Fibroblast of the aortic adventitia (primary cell): ENCODE measurements around the gene JAML. TPM values are rescaled to one million over a fixed set of nuclear protein-coding genes. Genes with fewer than 3 reads are reported as not detected.

ENCODE experiments used
- DNase-seq: peaks from one replicate; pipeline ENCODE4 v3.0.0-alpha.2; 2010; ENCODE audit warnings: low read depth
- H3K4me3 ChIP-seq: 2 replicates; pipeline ENCODE4 v1.5.1; 2011; ENCODE audit warnings: low read depth, mild to moderate bottlenecking, control low read depth, low read length, moderate library complexity
- total RNA-seq: library from RNA; depleted of rRNA; stranded (reverse); fragments of >200 nt; gene quantifications from 2 replicates; pipeline ENCODE4 v1.2.3, GENCODE V29; 2012; ENCODE audit warnings: low replicate concordance
- TF ChIP-seq, protein P1 (sequence below): IDR thresholded peaks from 2 replicates; pipeline ENCODE4 v1.5.1; 2011; ENCODE audit warnings: mild to moderate bottlenecking, low read length, control low read depth, inconsistent platforms; ENCODE audit not compliant: insufficient read depth

The JAML gene
- total RNA-seq, 1 donor, result not detected

DNA sequence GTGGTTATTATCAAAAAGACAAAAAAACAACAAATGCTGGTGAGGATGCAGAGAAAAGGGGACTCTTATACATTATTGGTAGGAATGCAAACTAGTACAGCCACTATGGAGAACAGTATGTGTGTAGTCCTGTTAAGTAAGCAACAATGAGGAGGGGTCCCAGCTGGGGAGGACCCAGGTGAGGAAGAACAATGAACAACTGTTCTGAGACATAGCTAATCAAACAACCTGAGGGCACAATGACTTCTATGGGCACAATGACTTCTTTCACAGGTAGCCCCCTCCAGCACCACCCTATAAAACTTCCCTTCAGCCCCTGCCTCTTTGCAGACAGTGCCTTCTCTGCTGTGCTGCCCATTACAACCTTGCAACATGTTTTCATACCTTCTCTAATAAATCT lies 5.6 kb downstream of the JAML start:
- TF ChIP-seq, protein P1, sequence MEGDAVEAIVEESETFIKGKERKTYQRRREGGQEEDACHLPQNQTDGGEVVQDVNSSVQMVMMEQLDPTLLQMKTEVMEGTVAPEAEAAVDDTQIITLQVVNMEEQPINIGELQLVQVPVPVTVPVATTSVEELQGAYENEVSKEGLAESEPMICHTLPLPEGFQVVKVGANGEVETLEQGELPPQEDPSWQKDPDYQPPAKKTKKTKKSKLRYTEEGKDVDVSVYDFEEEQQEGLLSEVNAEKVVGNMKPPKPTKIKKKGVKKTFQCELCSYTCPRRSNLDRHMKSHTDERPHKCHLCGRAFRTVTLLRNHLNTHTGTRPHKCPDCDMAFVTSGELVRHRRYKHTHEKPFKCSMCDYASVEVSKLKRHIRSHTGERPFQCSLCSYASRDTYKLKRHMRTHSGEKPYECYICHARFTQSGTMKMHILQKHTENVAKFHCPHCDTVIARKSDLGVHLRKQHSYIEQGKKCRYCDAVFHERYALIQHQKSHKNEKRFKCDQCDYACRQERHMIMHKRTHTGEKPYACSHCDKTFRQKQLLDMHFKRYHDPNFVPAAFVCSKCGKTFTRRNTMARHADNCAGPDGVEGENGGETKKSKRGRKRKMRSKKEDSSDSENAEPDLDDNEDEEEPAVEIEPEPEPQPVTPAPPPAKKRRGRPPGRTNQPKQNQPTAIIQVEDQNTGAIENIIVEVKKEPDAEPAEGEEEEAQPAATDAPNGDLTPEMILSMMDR, result no peak
- no peak for DNase-seq
- no peak overlapping the region for H3K4me3 ChIP-seq

DNA sequence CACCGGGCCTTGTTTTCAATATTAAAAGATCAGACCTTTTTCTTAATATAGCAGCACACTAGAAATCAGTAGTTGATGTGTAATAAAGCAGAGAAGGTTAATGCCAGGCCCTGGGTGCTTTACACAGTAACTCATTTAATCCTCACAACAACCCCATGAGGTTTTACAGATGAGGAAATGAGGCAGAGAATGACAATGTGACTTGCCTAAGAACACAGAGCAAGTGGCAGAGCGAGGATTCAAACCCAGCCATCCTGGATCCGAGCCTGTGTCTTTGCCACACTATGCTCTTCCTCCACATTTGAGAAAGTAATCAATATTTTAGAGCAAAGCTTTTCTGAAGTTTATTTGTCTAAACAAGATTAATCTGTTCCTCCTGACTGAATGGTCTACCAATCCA lies 7.2 kb downstream of the JAML start:
- TF ChIP-seq, protein P1, result no peak
- no peak overlapping the region for H3K4me3 ChIP-seq
- no peak for DNase-seq

DNA sequence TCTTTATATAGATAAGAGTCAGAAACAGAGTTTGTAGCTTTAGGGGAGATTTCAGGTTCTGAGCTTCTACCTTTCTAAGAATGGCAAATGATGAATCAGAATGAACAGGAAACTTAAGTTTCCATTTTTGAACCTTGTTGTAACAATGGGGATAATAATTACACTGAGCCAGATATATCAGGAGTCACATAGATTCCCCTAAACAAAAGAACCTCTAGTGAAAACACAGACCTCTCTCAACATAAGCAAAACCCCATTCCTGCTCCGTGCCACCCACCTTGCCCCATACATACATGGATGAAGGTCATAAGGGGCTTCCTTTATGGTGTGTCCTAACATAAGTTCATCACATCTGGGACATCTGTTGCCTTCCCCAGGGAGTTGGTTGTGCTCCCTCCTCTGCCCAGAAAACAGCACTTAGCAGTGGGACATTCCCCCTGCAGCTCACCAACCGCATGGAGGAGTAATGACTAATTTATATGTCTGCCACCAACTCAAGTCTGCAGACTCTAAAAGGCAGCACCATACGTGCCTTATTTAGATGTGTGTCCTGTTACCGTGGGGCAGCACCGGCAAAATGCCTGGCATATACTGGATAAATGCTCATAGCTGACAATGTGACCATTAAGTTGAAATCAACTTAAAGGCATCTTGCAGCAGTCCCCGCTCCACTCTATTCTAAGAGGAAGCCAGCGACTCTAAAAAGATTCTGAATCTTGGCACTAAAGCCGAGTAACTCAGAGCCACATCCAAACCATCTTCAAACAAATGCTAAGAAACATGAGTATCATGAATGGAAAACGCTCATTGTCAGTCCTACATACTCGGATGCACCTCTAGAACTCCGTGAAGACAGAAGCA lies 8.0 kb downstream of the JAML start:
- DNase-seq, result no peak
- TF ChIP-seq, protein P1, result no peak

DNA sequence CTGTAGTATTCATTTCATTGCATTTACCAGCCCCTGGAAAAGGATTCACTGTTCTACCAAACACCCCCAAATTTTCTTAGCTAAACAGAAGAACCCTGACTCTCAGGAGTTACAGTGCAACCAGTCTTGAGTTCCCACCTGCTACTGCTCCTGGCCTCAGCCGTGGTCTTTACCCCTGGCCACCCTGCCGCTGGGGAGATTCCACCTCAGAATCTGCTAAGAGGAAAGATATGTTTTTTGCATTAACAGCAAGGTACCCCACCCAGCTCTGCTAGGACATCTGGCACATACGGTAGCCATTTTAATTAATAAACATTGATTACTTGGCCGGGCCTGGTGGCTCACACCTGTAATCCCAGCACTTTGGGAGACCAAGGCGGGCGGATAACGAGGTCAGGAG lies 9.0 kb downstream of the JAML start:
- no peak for DNase-seq
- TF ChIP-seq, protein P1, result no peak
- H3K4me3 ChIP-seq, result no peak overlapping the region

More for the DNA sequence above, 8.0 kb downstream of the JAML start:
- no peak overlapping the region for H3K4me3 ChIP-seq

DNA sequence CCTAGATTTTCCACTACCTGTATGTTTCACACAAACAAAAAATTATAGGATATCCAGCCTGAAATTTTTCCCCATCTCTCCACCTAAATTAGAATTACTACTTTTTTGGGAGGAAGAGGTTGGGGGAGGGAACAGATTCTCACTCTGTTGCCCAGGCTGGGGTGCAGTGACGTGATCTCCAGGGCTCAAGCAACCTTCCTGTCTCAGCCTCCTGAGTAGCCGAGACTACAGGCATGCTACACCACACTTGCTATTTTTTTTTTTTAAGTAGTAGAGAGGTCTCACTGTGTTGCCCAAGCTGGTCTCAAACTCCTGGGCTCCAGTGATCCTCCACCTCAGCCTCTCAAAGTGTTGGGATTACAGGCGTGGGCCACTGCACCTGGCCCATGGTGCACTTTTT lies 9.5 kb downstream of the JAML start:
- no peak for DNase-seq
- no peak overlapping the region for H3K4me3 ChIP-seq
- TF ChIP-seq, protein P1, result no peak

DNA sequence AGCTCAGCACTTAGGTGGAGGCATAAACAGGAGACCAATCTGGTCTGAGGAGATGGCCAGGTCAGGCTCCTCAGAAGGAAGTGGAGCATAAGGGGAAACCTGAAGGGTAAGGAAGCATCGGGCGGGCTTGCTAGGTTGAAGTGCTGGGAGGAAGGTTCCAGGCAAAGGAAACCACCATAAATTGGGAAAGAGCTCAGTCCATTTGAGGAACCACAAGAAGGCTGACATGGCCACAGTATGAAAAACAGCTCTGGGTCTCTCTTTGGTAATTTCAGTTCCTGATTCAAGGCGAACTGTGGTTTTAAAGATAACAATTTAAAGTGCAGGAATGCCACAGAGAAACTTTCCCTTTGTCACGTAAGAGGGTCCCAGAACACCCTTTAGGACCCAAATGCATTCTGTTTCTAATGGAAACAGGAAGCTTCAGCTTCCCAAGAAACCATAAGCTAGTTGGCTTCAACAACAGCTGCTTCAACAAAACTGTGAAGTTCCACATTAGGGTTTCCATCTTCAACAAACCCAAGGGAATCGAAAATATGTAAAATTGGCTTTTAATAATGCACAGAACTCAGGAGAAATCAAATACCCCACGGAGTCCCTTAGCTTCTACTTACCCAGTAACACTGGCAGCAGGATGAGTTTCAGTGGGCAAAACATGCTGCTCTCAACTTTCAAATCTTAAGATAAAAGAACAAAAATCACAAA lies 10.4 kb downstream of the JAML start:
- DNase-seq, result no peak
- H3K4me3 ChIP-seq, result no peak overlapping the region
- TF ChIP-seq, protein P1, result no peak
